ENCODE data around the gene PRXL2B.

DNA sequence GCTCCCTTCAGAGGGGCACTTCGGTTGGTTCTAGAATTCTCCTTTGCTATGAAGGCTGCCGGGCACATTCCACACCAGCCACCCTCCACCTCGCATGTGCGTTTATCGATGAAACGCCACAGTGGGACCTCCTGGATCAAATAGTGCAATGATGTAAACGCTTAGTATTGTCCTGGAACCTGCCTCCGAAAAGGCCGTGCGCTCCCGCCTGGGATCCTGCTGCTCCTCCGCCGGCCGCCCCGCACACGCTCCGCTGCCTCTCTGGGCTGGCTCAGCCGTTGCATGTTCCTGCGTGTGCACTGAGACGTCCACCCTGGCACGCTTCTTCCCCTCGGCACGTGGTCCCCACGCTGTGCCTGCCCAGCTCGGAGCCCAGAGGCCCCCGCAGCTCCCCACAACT, 34.4 kb upstream of the PRXL2B start:
- TF ChIP-seq POLR2A (IDR thresholded peaks at IDR 0.05), result no peak
- TF ChIP-seq POLR2AphosphoS5 (IDR thresholded peaks at IDR 0.05), result no peak
- TF ChIP-seq, protein P1, sequence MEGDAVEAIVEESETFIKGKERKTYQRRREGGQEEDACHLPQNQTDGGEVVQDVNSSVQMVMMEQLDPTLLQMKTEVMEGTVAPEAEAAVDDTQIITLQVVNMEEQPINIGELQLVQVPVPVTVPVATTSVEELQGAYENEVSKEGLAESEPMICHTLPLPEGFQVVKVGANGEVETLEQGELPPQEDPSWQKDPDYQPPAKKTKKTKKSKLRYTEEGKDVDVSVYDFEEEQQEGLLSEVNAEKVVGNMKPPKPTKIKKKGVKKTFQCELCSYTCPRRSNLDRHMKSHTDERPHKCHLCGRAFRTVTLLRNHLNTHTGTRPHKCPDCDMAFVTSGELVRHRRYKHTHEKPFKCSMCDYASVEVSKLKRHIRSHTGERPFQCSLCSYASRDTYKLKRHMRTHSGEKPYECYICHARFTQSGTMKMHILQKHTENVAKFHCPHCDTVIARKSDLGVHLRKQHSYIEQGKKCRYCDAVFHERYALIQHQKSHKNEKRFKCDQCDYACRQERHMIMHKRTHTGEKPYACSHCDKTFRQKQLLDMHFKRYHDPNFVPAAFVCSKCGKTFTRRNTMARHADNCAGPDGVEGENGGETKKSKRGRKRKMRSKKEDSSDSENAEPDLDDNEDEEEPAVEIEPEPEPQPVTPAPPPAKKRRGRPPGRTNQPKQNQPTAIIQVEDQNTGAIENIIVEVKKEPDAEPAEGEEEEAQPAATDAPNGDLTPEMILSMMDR (IDR thresholded peaks at IDR 0.05), result no peak
